Neural progenitor cell (in vitro differentiated cells): ENCODE results near the gene PAEP. TPM values are rescaled to one million over a fixed set of nuclear protein-coding genes. Genes with fewer than 3 reads are reported as not detected.

ENCODE experiments used
- DNase-seq: peaks from one replicate; pipeline ENCODE4 v3.0.0-alpha.2; 2016; ENCODE audit warnings: low spot score
- H2AFZ ChIP-seq: fragments of 200-600 bp; sonication (generic); replicated peaks from 2 replicates; pipeline ENCODE4 v1.6.1; 2016; ENCODE audit warnings: antibody characterized with exemption
- H3F3A ChIP-seq: fragments of 200-600 bp; sonication (generic); 2 replicates; pipeline ENCODE4 v1.6.1; 2016; ENCODE audit warnings: antibody characterized with exemption, low read depth
- H3K27ac ChIP-seq: fragments of 200-600 bp; sonication (generic); 2 replicates; pipeline ENCODE4 v1.5.1; 2016; ENCODE audit warnings: mild to moderate bottlenecking
- H3K27me3 ChIP-seq: fragments of 200-600 bp; sonication (generic); 2 replicates; pipeline ENCODE4 v1.6.1; 2016; ENCODE audit warnings: mild to moderate bottlenecking, moderate library complexity
- H3K36me3 ChIP-seq: fragments of 200-600 bp; sonication (generic); 2 replicates; pipeline ENCODE4 v1.5.1; 2016
- H3K4me1 ChIP-seq: fragments of 200-600 bp; sonication (generic); 2 replicates; pipeline ENCODE4 v1.6.1; 2016; ENCODE audit warnings: mixed run types
- H3K4me2 ChIP-seq: fragments of 200-600 bp; sonication (generic); 2 replicates; pipeline ENCODE4 v1.6.1; 2016
- H3K4me3 ChIP-seq: fragments of 200-600 bp; sonication (generic); 2 replicates; pipeline ENCODE4 v1.5.1; 2016
- H3K79me2 ChIP-seq: fragments of 200-600 bp; sonication (generic); 2 replicates; pipeline ENCODE4 v1.6.1; 2016; ENCODE audit warnings: low read depth
- H3K9ac ChIP-seq: fragments of 200-600 bp; sonication (generic); 2 replicates; pipeline ENCODE4 v1.6.1; 2016
- H3K9me3 ChIP-seq: fragments of 200-600 bp; sonication (generic); 2 replicates; pipeline ENCODE4 v1.5.1; 2016; ENCODE audit warnings: low read depth
- H4K20me1 ChIP-seq: fragments of 200-600 bp; sonication (generic); 2 replicates; pipeline ENCODE4 v1.6.1; 2016; ENCODE audit warnings: low read depth
- H3K27ac Mint-ChIP-seq: 3 replicates; pipeline ENCODE4 v1.8.0; 2021; ENCODE audit warnings: mixed read lengths
- H3K27me3 Mint-ChIP-seq: 2 replicates; pipeline ENCODE4 v1.8.0; 2022; ENCODE audit warnings: low read depth, mild to moderate bottlenecking, inconsistent platforms, moderate library complexity, mixed read lengths; ENCODE audit not compliant: insufficient read depth
- H3K36me3 Mint-ChIP-seq: 3 replicates; pipeline ENCODE4 v1.8.0; 2021; ENCODE audit warnings: mixed read lengths
- H3K4me1 Mint-ChIP-seq: 3 replicates; pipeline ENCODE4 v1.8.0; 2021; ENCODE audit warnings: mixed read lengths
- H3K4me3 Mint-ChIP-seq: 3 replicates; pipeline ENCODE4 v1.8.0; 2021; ENCODE audit warnings: mild to moderate bottlenecking, moderate library complexity, mixed read lengths
- H3K9me3 Mint-ChIP-seq: 3 replicates; pipeline ENCODE4 v1.8.0; 2020; ENCODE audit warnings: mixed read lengths
- CTCF ChIP-seq: fragments of 200-600 bp; sonication (generic); IDR thresholded peaks from 2 replicates; pipeline ENCODE4 v1.5.1; 2017; ENCODE audit warnings: antibody characterized with exemption, mild to moderate bottlenecking
- EZH2 ChIP-seq: fragments of 200-600 bp; sonication (generic); IDR thresholded peaks from 2 replicates; pipeline ENCODE4 v1.6.1; 2017; ENCODE audit warnings: antibody characterized with exemption, mild to moderate bottlenecking, moderate library complexity
- EZH2phosphoT487 ChIP-seq: fragments of 200-600 bp; sonication (generic); IDR thresholded peaks from 2 replicates; pipeline ENCODE4 v1.6.1; 2017; ENCODE audit warnings: antibody characterized with exemption
- total RNA-seq: library from RNA; depleted of rRNA; stranded (reverse); fragments of >200 nt; gene quantifications from 2 replicates; pipeline ENCODE4 v1.2.3, GENCODE V29; 2015; ENCODE audit warnings: low replicate concordance

PAEP gene
- total RNA-seq, 1 donor from 2014 or later: not detected

GRCh38 chr9:135584371-135584770 is 22.8 kb downstream of the PAEP start:
- DNase-seq: no peak

GRCh38 chr9:135584934-135585333 is 23.4 kb downstream of the PAEP start:
- Histone ChIP-seq H3K9me3 (no peaks in the 10 kb centered on the region), H3K4me2 (no peak overlapping the region), H2AFZ (no peak overlapping the region), H3F3A (no peaks in the 10 kb centered on the region), H3K4me1 (no peaks in the 10 kb centered on the region), H3K9ac (no peak overlapping the region), H3K79me2 (no peaks in the 10 kb centered on the region), H3K36me3 (no peaks in the 10 kb centered on the region), H4K20me1 (no peaks in the 10 kb centered on the region), H3K4me3 (no peak overlapping the region), H3K27ac (no peak overlapping the region), H3K27me3 (no peaks in the 10 kb centered on the region)
- Mint-ChIP-seq H3K9me3 (no peaks in the 10 kb centered on the region), H3K4me1 (peaks cover 2% of the 10 kb centered on the region), H3K27me3 (peaks cover 7% of the 10 kb centered on the region), H3K27ac (no peak overlapping the region), H3K36me3 (no peaks in the 10 kb centered on the region), H3K4me3 (no peak overlapping the region)
- no peak for DNase-seq
- TF ChIP-seq CTCF (no peak), EZH2 (no peak), EZH2phosphoT487 (no peak)

More at GRCh38 chr9:135584371-135584770, 22.8 kb downstream of the PAEP start:
- Mint-ChIP-seq H3K36me3 (no peaks in the 10 kb centered on the region), H3K9me3 (no peaks in the 10 kb centered on the region), H3K27ac (no peak overlapping the region), H3K4me3 (no peak overlapping the region), H3K27me3 (peaks cover 7% of the 10 kb centered on the region), H3K4me1 (peaks cover 2% of the 10 kb centered on the region)
- Histone ChIP-seq H2AFZ (no peak overlapping the region), H3K4me1 (no peaks in the 10 kb centered on the region), H3K79me2 (no peaks in the 10 kb centered on the region), H4K20me1 (no peaks in the 10 kb centered on the region), H3K9me3 (no peaks in the 10 kb centered on the region), H3K27ac (no peak overlapping the region), H3K36me3 (no peaks in the 10 kb centered on the region), H3K4me3 (no peak overlapping the region), H3K9ac (no peak overlapping the region), H3K4me2 (no peak overlapping the region), H3F3A (no peaks in the 10 kb centered on the region), H3K27me3 (no peaks in the 10 kb centered on the region)
- TF ChIP-seq CTCF (no peak), EZH2 (no peak), EZH2phosphoT487 (no peak)

- DNase-seq: no peak
- Histone ChIP-seq H3K4me2 (no peak overlapping the region), H3K27me3 (no peaks in the 10 kb centered on the region), H4K20me1 (no peaks in the 10 kb centered on the region), H3K36me3 (no peaks in the 10 kb centered on the region), H3K9ac (no peak overlapping the region), H3K4me1 (no peaks in the 10 kb centered on the region), H3F3A (no peaks in the 10 kb centered on the region), H3K4me3 (no peak overlapping the region), H3K9me3 (no peaks in the 10 kb centered on the region), H3K79me2 (no peaks in the 10 kb centered on the region), H3K27ac (no peak overlapping the region), H2AFZ (no peak overlapping the region)
- Mint-ChIP-seq H3K9me3 (no peaks in the 10 kb centered on the region), H3K27me3 (peaks cover 5% of the 10 kb centered on the region), H3K36me3 (no peaks in the 10 kb centered on the region), H3K4me3 (no peak overlapping the region), H3K27ac (no peak overlapping the region), H3K4me1 (peaks cover 2% of the 10 kb centered on the region)
- TF ChIP-seq CTCF: no peak
- TF ChIP-seq EZH2phosphoT487: no peak
- no peak for TF ChIP-seq EZH2
These were observed 25.1 kb downstream of the PAEP start for GRCh38 chr9:135586601-135587109.
